ENCODE measurements around the gene BIRC2. TPM values are rescaled to one million over a fixed set of nuclear protein-coding genes. Genes with fewer than 3 reads are reported as not detected.

The BIRC2 gene
- polyA plus RNA-seq, 1 donor (not counting 4 experiments of a cell fraction or from before 2014, with no cell fraction given) = 53.8 TPM

DNA sequence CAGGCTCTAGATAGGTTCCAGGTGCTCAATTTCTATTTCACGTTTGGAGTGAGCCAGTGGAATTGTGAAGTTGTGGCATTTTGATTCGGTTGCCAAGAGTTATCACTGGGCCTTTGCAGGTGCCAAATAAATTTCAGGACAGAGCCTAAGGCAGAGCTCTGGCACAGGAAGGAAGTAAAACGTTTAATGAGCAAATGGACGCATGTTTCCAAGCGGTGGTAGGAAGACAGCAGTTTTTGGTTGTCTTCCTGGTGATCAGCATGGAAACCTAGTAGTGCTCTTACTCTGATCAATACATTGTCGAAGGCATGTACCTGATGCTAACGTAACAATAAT, 29.3 kb upstream of the BIRC2 start:
- DNase-seq (ENCODE audit: low read depth, low spot score) = no peak
- Histone ChIP-seq H3K9me1 (ENCODE audit: control insufficient read depth, extremely low read depth, insufficient read depth, low read length) (no peaks in the 10 kb centered on the region), H4K20me1 (ENCODE audit: control insufficient read depth, extremely low read depth, insufficient read depth, low read length) (no peaks in the 10 kb centered on the region), H3K4me2 (ENCODE audit: control insufficient read depth, extremely low read depth, insufficient read depth, low read depth, low read length) (peak overlapping the region; percentile 86), H3K4me3 (ENCODE audit: control insufficient read depth in 2 of 3, extremely low read depth in 1 of 3, insufficient read depth in 2 of 3, low read depth in 1 of 3, low read length in 3 of 3) (peak overlapping the region; percentile 25 to 63 (median 55)), H3K36me3 (ENCODE audit: control insufficient read depth in 2 of 2, extremely low read depth in 1 of 2, insufficient read depth in 2 of 2, low read length in 2 of 2) (no peaks in the 10 kb centered on the region), H3K4me1 (ENCODE audit: control insufficient read depth, extremely low read depth, insufficient read depth, low read length) (peaks cover 43% of the 10 kb centered on the region), H3K27me3 (ENCODE audit: control insufficient read depth, extremely low read depth, insufficient read depth, low read length) (no peaks in the 10 kb centered on the region), H3K9ac (ENCODE audit: control insufficient read depth, extremely low read depth, insufficient read depth, low read length) (peak overlapping the region; percentile 76), H2AFZ (ENCODE audit: control insufficient read depth, low read length) (peak overlapping the region; percentile 35), H3K27ac (ENCODE audit: control insufficient read depth, insufficient read depth, low read length) (peak overlapping the region; percentile 95), H3K79me2 (ENCODE audit: control insufficient read depth, insufficient read depth, low read length) (no peaks in the 10 kb centered on the region), H3K9me3 (ENCODE audit: control insufficient read depth, low read depth, low read length) (no peaks in the 10 kb centered on the region)
- no peak for TF ChIP-seq EZH2 (IDR thresholded peaks at IDR 0.05; ENCODE audit: low read length)
- TF ChIP-seq, protein P1, sequence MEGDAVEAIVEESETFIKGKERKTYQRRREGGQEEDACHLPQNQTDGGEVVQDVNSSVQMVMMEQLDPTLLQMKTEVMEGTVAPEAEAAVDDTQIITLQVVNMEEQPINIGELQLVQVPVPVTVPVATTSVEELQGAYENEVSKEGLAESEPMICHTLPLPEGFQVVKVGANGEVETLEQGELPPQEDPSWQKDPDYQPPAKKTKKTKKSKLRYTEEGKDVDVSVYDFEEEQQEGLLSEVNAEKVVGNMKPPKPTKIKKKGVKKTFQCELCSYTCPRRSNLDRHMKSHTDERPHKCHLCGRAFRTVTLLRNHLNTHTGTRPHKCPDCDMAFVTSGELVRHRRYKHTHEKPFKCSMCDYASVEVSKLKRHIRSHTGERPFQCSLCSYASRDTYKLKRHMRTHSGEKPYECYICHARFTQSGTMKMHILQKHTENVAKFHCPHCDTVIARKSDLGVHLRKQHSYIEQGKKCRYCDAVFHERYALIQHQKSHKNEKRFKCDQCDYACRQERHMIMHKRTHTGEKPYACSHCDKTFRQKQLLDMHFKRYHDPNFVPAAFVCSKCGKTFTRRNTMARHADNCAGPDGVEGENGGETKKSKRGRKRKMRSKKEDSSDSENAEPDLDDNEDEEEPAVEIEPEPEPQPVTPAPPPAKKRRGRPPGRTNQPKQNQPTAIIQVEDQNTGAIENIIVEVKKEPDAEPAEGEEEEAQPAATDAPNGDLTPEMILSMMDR (optimal IDR thresholded peaks at IDR 0.05 in 1 of 3, IDR thresholded peaks at IDR 0.05 in 1 of 3, conservative IDR thresholded peaks at IDR 0.05 in 1 of 3; ENCODE audit: extremely low read depth in 1 of 3, insufficient read depth in 2 of 3, low read length in 3 of 3) = no peak
- dilution Hi-C loops (cut with MboI; ENCODE audit: extremely low pct_ligation_motif_present, low sequenced_read_pairs) = no loop called here
- FAIRE-seq = no peak

DNA sequence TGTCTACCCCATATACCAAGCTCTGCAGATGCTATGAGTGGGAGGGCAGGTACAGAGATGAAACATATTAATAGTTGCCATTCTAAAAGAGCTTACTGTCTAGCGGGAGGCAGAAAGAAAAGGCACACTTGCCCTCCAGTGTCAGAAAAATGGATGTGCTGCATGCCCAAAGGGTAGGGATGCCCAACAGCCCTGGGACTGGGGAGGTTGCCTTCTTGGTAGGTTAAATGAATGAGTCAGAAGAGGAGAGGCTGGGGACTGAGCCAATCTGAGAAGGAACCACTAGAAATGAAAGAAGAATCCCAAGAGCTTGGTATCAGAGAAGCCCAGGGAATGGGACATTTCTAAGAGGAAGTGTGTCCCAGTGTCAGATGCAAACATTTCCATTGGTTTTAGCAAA, 28.5 kb upstream of the BIRC2 start:
- H3K36me3 ChIP-seq (ENCODE audit: control insufficient read depth in 2 of 2, extremely low read depth in 1 of 2, insufficient read depth in 2 of 2, low read length in 2 of 2) = no peaks in the 10 kb centered on the region
- no peaks in the 10 kb centered on the region for H4K20me1 ChIP-seq (ENCODE audit: control insufficient read depth, extremely low read depth, insufficient read depth, low read length)
- dilution Hi-C loops (cut with MboI; ENCODE audit: extremely low pct_ligation_motif_present, low sequenced_read_pairs) = no loop called here
- H3K4me3 ChIP-seq (ENCODE audit: control insufficient read depth in 2 of 3, extremely low read depth in 1 of 3, insufficient read depth in 2 of 3, low read depth in 1 of 3, low read length in 3 of 3) = no peak overlapping the region
- peaks cover 43% of the 10 kb centered on the region for H3K4me1 ChIP-seq (ENCODE audit: control insufficient read depth, extremely low read depth, insufficient read depth, low read length)
- no peaks in the 10 kb centered on the region for H3K9me1 ChIP-seq (ENCODE audit: control insufficient read depth, extremely low read depth, insufficient read depth, low read length)
- no peaks in the 10 kb centered on the region for H3K27me3 ChIP-seq (ENCODE audit: control insufficient read depth, extremely low read depth, insufficient read depth, low read length)
- H2AFZ ChIP-seq (ENCODE audit: control insufficient read depth, low read length) = no peak overlapping the region
- H3K79me2 ChIP-seq (ENCODE audit: control insufficient read depth, insufficient read depth, low read length) = no peaks in the 10 kb centered on the region
- peak overlapping the region; percentile 17 for H3K27ac ChIP-seq (ENCODE audit: control insufficient read depth, insufficient read depth, low read length)
- no peak overlapping the region for H3K9ac ChIP-seq (ENCODE audit: control insufficient read depth, extremely low read depth, insufficient read depth, low read length)
- H3K9me3 ChIP-seq (ENCODE audit: control insufficient read depth, low read depth, low read length) = no peaks in the 10 kb centered on the region
- FAIRE-seq = peak; percentile 60
- DNase-seq (ENCODE audit: low read depth, low spot score) = no peak
- no peak for TF ChIP-seq EZH2 (IDR thresholded peaks at IDR 0.05; ENCODE audit: low read length)
- TF ChIP-seq, protein P1 (optimal IDR thresholded peaks at IDR 0.05 in 1 of 3, IDR thresholded peaks at IDR 0.05 in 1 of 3, conservative IDR thresholded peaks at IDR 0.05 in 1 of 3; ENCODE audit: extremely low read depth in 1 of 3, insufficient read depth in 2 of 3, low read length in 3 of 3) = peak in 1 of 3 experiments; percentile 30
- peak overlapping the region; percentile 86 for H3K4me2 ChIP-seq (ENCODE audit: control insufficient read depth, extremely low read depth, insufficient read depth, low read depth, low read length)
